Activated CD8-positive, alpha-beta T cell treated with anti-CD3 and anti-CD28 coated beads for 36 hours (primary cell): ENCODE measurements around the gene KIF5B. TPM values are rescaled to one million over a fixed set of nuclear protein-coding genes. Genes with fewer than 3 reads are reported as not detected.
A peak's percentile ranks its signal among the peaks of the same experiment; 100 is the strongest.
"Not testable (repeated sequence)": the region's sequence is repeated elsewhere in the genome, so short reads cannot be mapped to it uniquely, and the experiment has no call there.

Experiments used
- ATAC-seq: fragments of 200-7000 bp; cut with Tn5 transposase; one replicate; pipeline ENCODE4 v1.10.0; 2021; ENCODE audit warnings: mild to moderate bottlenecking, moderate library complexity
- CTCF ChIA-PET: fragments of 350-600 bp; sonication (Branson Sonifier 250); formaldehyde crosslinking; loops from one replicate; lab custom pipeline; 2021; ENCODE audit warnings: antibody characterized with exemption; lab: Charles Lee
- POLR2A ChIA-PET: fragments of 350-600 bp; sonication (Branson Sonifier 250); formaldehyde crosslinking; loops from one replicate; lab custom pipeline; 2021; ENCODE audit warnings: antibody characterized with exemption; lab: Charles Lee
- DNase-seq: peaks from one replicate; pipeline ENCODE4 v3.0.0-alpha.2; 2020
- H3K27ac Mint-ChIP-seq: one replicate; pipeline ENCODE4 v1.8.0; 2021; ENCODE audit warnings: mild to moderate bottlenecking, mixed read lengths
- H3K27me3 Mint-ChIP-seq: one replicate; pipeline ENCODE4 v1.8.0; 2021; ENCODE audit warnings: mixed read lengths
- H3K36me3 Mint-ChIP-seq: one replicate; pipeline ENCODE4 v1.8.0; 2021; ENCODE audit warnings: low read depth, mixed read lengths
- H3K4me1 Mint-ChIP-seq: one replicate; pipeline ENCODE4 v1.8.0; 2021; ENCODE audit warnings: low read depth, mixed read lengths
- H3K4me3 Mint-ChIP-seq: one replicate; pipeline ENCODE4 v1.8.0; 2021; ENCODE audit warnings: mild to moderate bottlenecking, moderate library complexity, mixed read lengths
- H3K9me3 Mint-ChIP-seq: one replicate; pipeline ENCODE4 v1.8.0; 2021; ENCODE audit warnings: mixed read lengths
- CTCF ChIP-seq: fragments of 200-600 bp; IDR thresholded peaks from one replicate; pipeline ENCODE4 v1.8.0; 2022; ENCODE audit warnings: antibody characterized with exemption, mild to moderate bottlenecking
- intact Hi-C: fragments of 100-400 bp; cut with micrococcal nuclease; formaldehyde crosslinking; loops from one replicate; pipeline ENCODE4 v1.10.0; 2022
- total RNA-seq, 2 experiments: library from RNA; stranded (reverse); gene quantifications; one replicate each; pipeline ENCODE4 v1.2.3, GENCODE V29; 2021

The KIF5B gene
- total RNA-seq, 2 experiments from 2014 or later, result 52.7 to 55.3 TPM

- Mint-ChIP-seq H3K9me3 (no peaks in the 10 kb centered on the region), H3K4me1 (peaks cover 5% of the 10 kb centered on the region), H3K36me3 (peaks cover 11% of the 10 kb centered on the region), H3K27ac (no peak overlapping the region), H3K4me3 (no peak overlapping the region), H3K27me3 (no peaks in the 10 kb centered on the region)
- DNase-seq, result no peak
- TF ChIP-seq CTCF, result no peak
- POLR2A ChIA-PET, result no interaction called here
- CTCF ChIA-PET, result no interaction called here
- intact Hi-C loops, result loop anchor here (10.0 kb wide), 1 partner anchor 285 kb away; the partner anchor contains the start of gene EPC1
- no peak for ATAC-seq
These were observed 3.2 kb upstream of the KIF5B start for GRCh38 chr10:32059472-32059871.

- no peak for TF ChIP-seq CTCF
- ATAC-seq (no peak), DNase-seq (no peak)
- ChIA-PET CTCF (interaction anchor here (0.9 kb wide), 1 partner anchor 14 kb away, joined by 4 read pairs; no protein-coding TSS in a partner anchor), POLR2A (no interaction called here)
- peak overlapping the region; percentile 97 for H3K4me3 Mint-ChIP-seq
- peaks cover 20% of the 10 kb centered on the region for H3K36me3 Mint-ChIP-seq
- H3K27ac Mint-ChIP-seq, result peak overlapping the region; percentile 94
- intact Hi-C loops, result loop anchor here (10.0 kb wide), 1 partner anchor 288 kb away; the partner anchor contains the start of gene EPC1
- H3K4me1 Mint-ChIP-seq, result peaks cover 23% of the 10 kb centered on the region
- H3K9me3 Mint-ChIP-seq, result no peaks in the 10 kb centered on the region
- no peaks in the 10 kb centered on the region for H3K27me3 Mint-ChIP-seq
These were observed 779 bp upstream of the KIF5B start for GRCh38 chr10:32057036-32057372.

GRCh38 chr10:32055478-32056135, 618 bp downstream of the KIF5B start:
- DNase-seq (peak; percentile 62), ATAC-seq (peak; percentile 62)
- no peak for TF ChIP-seq CTCF
- CTCF ChIA-PET, result no interaction called here
- Mint-ChIP-seq H3K36me3 (peaks cover 23% of the 10 kb centered on the region), H3K4me1 (peaks cover 37% of the 10 kb centered on the region), H3K27me3 (no peaks in the 10 kb centered on the region), H3K4me3 (peak overlapping the region; percentile 97), H3K27ac (peak overlapping the region; percentile 94), H3K9me3 (no peaks in the 10 kb centered on the region)
- POLR2A ChIA-PET, result interaction anchor here (0.6 to 1.4 kb wide), 5 partner anchors 13 to 209 kb away, joined by 3 to 4 read pairs (median 3); no protein-coding TSS in a partner anchor
- intact Hi-C loops, result loop anchor here (10.0 kb wide), 1 partner anchor 289 kb away; the partner anchor contains the start of gene EPC1

- ChIA-PET CTCF (no interaction called here), POLR2A (interaction anchor here (1.1 to 1.4 kb wide), 2 partner anchors 36 to 208 kb away, joined by 3 to 4 read pairs; no protein-coding TSS in a partner anchor)
- Mint-ChIP-seq H3K27me3 (no peaks in the 10 kb centered on the region), H3K4me1 (peaks cover 52% of the 10 kb centered on the region), H3K9me3 (no peaks in the 10 kb centered on the region), H3K36me3 (peaks cover 34% of the 10 kb centered on the region), H3K4me3 (peak overlapping the region; percentile 97), H3K27ac (peak overlapping the region; percentile 94)
- intact Hi-C loops, result loop anchor here (10.0 kb wide), 1 partner anchor 291 kb away; the partner anchor contains the start of gene EPC1
- no peak for ATAC-seq
- no peak for DNase-seq
- no peak for TF ChIP-seq CTCF
These were observed 2.1 kb downstream of the KIF5B start for GRCh38 chr10:32054094-32054493.

GRCh38 chr10:32053392-32053791, 2.8 kb downstream of the KIF5B start:
- H3K9me3 Mint-ChIP-seq, CTCF ChIA-PET, H3K27me3 Mint-ChIP-seq, ATAC-seq, POLR2A ChIA-PET, H3K27ac Mint-ChIP-seq, DNase-seq: not testable (repeated sequence)
- Mint-ChIP-seq H3K4me1 (peaks cover 57% of the 10 kb centered on the region), H3K4me3 (peak overlapping the region; percentile 49), H3K36me3 (peaks cover 38% of the 10 kb centered on the region)
- intact Hi-C loops, result loop anchor here (10.0 kb wide), 1 partner anchor 291 kb away; the partner anchor contains the start of gene EPC1
